ENCODE data around the gene PNLIP.

DNA sequence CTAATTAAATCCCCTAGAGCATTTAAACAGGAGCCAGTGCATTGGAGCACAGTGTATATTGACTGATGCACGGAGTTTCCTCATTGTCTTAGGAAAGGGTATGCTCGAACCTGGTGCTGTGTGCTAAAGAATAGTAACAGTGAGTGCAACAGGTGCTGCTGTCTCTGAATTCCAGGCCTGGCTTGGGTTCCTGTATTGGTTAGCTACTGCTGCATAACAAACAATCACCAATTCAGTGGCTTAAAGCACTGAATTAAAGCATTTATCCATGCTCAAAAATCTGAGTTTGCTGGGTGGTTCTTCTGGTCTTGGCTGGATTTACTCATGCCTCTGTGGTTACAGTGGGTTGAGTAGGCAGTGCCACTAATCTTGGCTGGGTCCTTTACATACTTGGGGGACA, 43.3 kb downstream of the PNLIP start:
- TF ChIP-seq TAF1 (IDR thresholded peaks at IDR 0.05; ENCODE audit: borderline replicate concordance, insufficient read depth, low read length) (no peak), REST (IDR thresholded peaks at IDR 0.05; ENCODE audit: insufficient read depth in 1 of 2, low read depth in 2 of 2, low read length in 2 of 2) (no peak)
